ENCODE results near the gene CBX3.

Gene CBX3

DNA sequence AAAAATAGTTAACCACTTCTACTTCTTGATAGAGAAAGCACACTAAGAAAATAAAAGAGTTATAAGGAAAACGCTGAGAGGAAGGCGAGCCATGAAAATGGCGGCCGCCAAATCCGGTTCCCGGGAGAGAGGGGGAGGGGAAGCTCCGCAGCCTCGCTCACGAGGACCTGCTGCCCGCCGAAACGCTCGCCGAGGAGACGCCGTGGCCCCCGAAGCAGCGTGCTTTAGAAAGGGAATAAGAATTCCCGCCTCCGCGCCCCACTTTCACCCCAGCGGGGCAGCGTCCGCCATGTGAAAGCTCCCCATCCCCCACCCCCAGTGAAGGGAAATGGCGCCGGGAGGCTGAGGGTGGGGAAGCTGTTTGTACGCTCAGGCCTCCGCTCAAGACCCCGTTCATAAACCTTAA is 1.5 kb upstream of the CBX3 start:
- peaks cover 49% of the 10 kb centered on the region for H3K4me1 ChIP-seq (ENCODE audit: insufficient read depth, low read length)
- peaks cover 70% of the 10 kb centered on the region for H4K20me1 ChIP-seq (ENCODE audit: insufficient read depth, low read length)
- H3K4me2 ChIP-seq (ENCODE audit: insufficient read depth, low read length) = peak overlapping the region; percentile 72
- H3K27me3 ChIP-seq (ENCODE audit: insufficient read depth, low read length, poor library complexity) = no peaks in the 10 kb centered on the region
- peak overlapping the region; percentile 89 for H3K27ac ChIP-seq (ENCODE audit: low read length)
- peaks cover 90% of the 10 kb centered on the region for H3K79me2 ChIP-seq (ENCODE audit: insufficient read depth, low read length)
- peak overlapping the region; percentile 84 for H3K9ac ChIP-seq (ENCODE audit: low read depth, low read length)
- DNase-seq (peak; percentile 78), ATAC-seq (ENCODE audit: insufficient read depth, low read depth) (peak; percentile 31)
- H3K4me3 ChIP-seq (ENCODE audit: low read depth in 1 of 2, low read length in 2 of 2) = peak overlapping the region; percentile 61 to 97
- 0 out of 2 replicates have a peak overlapping the region, but pooled peaks have one; percentile 26 for H2AFZ ChIP-seq (ENCODE audit: low read depth, low read length)
- peaks cover 77% of the 10 kb centered on the region for H3K36me3 ChIP-seq (ENCODE audit: insufficient read depth, low read length)
- no peaks in the 10 kb centered on the region for H3K9me3 ChIP-seq (ENCODE audit: insufficient read depth, low read length, severe bottlenecking)
- TF ChIP-seq, protein P1, sequence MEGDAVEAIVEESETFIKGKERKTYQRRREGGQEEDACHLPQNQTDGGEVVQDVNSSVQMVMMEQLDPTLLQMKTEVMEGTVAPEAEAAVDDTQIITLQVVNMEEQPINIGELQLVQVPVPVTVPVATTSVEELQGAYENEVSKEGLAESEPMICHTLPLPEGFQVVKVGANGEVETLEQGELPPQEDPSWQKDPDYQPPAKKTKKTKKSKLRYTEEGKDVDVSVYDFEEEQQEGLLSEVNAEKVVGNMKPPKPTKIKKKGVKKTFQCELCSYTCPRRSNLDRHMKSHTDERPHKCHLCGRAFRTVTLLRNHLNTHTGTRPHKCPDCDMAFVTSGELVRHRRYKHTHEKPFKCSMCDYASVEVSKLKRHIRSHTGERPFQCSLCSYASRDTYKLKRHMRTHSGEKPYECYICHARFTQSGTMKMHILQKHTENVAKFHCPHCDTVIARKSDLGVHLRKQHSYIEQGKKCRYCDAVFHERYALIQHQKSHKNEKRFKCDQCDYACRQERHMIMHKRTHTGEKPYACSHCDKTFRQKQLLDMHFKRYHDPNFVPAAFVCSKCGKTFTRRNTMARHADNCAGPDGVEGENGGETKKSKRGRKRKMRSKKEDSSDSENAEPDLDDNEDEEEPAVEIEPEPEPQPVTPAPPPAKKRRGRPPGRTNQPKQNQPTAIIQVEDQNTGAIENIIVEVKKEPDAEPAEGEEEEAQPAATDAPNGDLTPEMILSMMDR (IDR thresholded peaks at IDR 0.05; ENCODE audit: borderline replicate concordance, extremely low read depth, low read length, poor library complexity, severe bottlenecking) = no peak
- no peak for TF ChIP-seq EZH2 (IDR thresholded peaks at IDR 0.05; ENCODE audit: borderline replicate concordance, low read depth, low read length, severe bottlenecking)

DNA sequence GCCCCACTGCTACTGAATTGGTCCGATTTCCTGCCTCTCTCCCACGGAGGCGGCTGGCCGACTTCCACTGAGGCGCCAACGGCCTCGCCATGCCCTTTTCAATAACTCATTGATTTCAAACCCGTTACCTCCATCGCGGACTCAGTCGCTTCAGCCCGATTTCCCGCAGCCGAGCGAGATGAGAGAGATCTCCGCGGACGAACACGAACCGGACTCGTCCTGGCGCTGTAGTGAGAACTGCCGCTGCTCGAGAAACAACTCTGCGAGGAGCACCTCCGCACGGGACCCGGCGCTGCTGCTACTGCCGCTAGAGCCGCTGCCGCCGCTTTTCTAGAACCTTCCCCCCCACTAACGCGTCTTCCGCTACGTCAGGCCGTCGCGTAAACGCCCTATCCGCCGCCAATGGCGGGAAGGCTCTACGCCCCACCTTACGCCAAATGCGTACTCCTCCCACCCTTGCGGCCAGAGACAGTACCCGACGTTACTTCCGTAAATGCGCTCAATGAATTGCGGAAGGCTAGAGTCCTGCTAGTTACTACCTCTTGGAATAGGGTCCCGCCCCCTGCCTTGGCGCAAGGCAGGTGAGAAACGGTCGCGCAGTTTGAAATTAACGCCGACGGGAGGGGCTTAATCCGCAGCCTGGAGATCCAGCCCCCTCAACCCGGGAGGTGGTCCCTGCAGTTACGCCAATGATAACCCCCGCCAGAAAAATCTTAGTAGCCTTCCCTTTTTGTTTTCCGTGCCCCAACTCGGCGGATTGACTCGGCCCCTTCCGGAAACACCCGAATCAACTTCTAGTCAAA is 900 bp upstream of the CBX3 start, which contains the start of gene HNRNPA2B1:
HNRNPA2B1 (minus strand) TSS at position 303 of the 803 bp plus-strand sequence; CDS start at position 134, 169 bp downstream.
- H2AFZ ChIP-seq (ENCODE audit: low read depth, low read length) = peak within 1 kb of the TSS; percentile 73

DNA sequence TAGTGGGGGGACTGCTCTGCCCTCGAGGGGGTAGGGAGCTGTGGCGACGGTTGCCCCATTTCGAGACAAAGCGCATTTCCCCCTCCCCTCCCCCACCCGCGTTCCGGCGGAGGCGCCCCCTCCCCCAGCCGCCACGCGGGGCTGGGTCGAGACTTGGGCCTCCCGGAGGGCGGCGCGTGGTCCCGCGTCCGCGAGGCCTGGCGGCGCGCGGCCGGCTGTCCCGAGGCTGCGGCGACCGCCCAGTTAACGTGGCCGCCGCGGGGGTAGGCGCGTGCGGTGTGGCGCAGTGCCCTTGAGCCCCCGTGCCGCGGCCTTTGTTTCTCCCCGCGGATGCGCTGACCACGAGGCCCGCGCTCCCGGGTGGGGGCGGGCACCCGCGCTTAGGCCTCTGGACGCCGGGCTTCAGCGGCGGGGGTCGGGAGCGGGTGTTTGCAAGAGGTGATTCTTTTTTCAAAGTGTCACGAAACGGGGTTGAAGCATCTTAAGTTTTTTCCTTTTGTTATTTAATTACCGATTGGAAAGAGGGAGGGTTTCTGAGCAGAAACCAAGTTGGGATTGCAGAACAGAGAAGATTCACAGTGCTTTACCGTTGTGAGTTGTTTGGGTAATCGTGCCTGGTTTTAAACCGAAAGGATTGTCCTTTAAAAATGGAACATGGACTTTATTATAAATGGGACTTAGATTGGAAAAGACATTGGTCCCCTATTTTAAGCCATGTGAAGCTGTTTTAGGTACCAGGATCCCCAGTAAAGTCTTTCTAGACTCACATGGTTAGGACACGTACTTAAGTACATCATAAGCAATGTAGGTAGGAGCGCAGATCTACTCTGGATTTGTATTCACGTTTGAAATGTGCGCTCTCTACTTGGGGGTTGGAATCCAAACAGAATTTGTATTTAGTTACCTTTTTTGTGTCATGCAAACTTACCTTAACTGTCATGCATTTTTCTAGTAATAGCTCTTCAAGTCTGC is 760 bp downstream of the CBX3 start:
- Histone ChIP-seq H3K4me3 (ENCODE audit: low read depth in 1 of 2, low read length in 2 of 2) (peak overlapping the region; percentile 48 to 63), H3K9ac (ENCODE audit: low read depth, low read length) (peak overlapping the region; percentile 84), H3K27me3 (ENCODE audit: insufficient read depth, low read length, poor library complexity) (no peaks in the 10 kb centered on the region), H2AFZ (ENCODE audit: low read depth, low read length) (peak overlapping the region; percentile 76), H3K4me2 (ENCODE audit: insufficient read depth, low read length) (peak overlapping the region; percentile 72), H3K4me1 (ENCODE audit: insufficient read depth, low read length) (peaks cover 46% of the 10 kb centered on the region), H3K36me3 (ENCODE audit: insufficient read depth, low read length) (peaks cover 77% of the 10 kb centered on the region), H3K27ac (ENCODE audit: low read length) (peak overlapping the region; percentile 98), H3K79me2 (ENCODE audit: insufficient read depth, low read length) (peaks cover 90% of the 10 kb centered on the region), H3K9me3 (ENCODE audit: insufficient read depth, low read length, severe bottlenecking) (no peaks in the 10 kb centered on the region), H4K20me1 (ENCODE audit: insufficient read depth, low read length) (peaks cover 70% of the 10 kb centered on the region)
- ATAC-seq (ENCODE audit: insufficient read depth, low read depth) (peak; percentile 4; the same call in 2 of the 3 replicates), DNase-seq (peak; percentile 76)
- TF ChIP-seq EZH2 (IDR thresholded peaks at IDR 0.05; ENCODE audit: borderline replicate concordance, low read depth, low read length, severe bottlenecking) = no peak
- TF ChIP-seq, protein P1 (IDR thresholded peaks at IDR 0.05; ENCODE audit: borderline replicate concordance, extremely low read depth, low read length, poor library complexity, severe bottlenecking) = no peak

More for the DNA sequence above, 900 bp upstream of the CBX3 start, which contains the start of gene HNRNPA2B1:
- no peaks in the 10 kb centered on the region for H3K9me3 ChIP-seq (ENCODE audit: insufficient read depth, low read length, severe bottlenecking)
- peaks cover 77% of the 10 kb centered on the region for H3K36me3 ChIP-seq (ENCODE audit: insufficient read depth, low read length)
- DNase-seq (peak; percentile 98), ATAC-seq (ENCODE audit: insufficient read depth, low read depth) (peak; percentile 66)
- H3K27ac ChIP-seq (ENCODE audit: low read length) = peak within 1 kb of the TSS; percentile 98
- H3K27me3 ChIP-seq (ENCODE audit: insufficient read depth, low read length, poor library complexity) = no peaks in the 10 kb centered on the region
- H3K9ac ChIP-seq (ENCODE audit: low read depth, low read length) = peak within 1 kb of the TSS; percentile 84
- H3K4me3 ChIP-seq (ENCODE audit: low read depth in 1 of 2, low read length in 2 of 2) = peak within 1 kb of the TSS; percentile 63 to 97
- peaks cover 90% of the 10 kb centered on the region for H3K79me2 ChIP-seq (ENCODE audit: insufficient read depth, low read length)
- peaks cover 49% of the 10 kb centered on the region for H3K4me1 ChIP-seq (ENCODE audit: insufficient read depth, low read length)
- H3K4me2 ChIP-seq (ENCODE audit: insufficient read depth, low read length) = peak within 1 kb of the TSS; percentile 72
- peaks cover 70% of the 10 kb centered on the region for H4K20me1 ChIP-seq (ENCODE audit: insufficient read depth, low read length)
- TF ChIP-seq EZH2 (IDR thresholded peaks at IDR 0.05; ENCODE audit: borderline replicate concordance, low read depth, low read length, severe bottlenecking) = no peak
- TF ChIP-seq, protein P1 (IDR thresholded peaks at IDR 0.05; ENCODE audit: borderline replicate concordance, extremely low read depth, low read length, poor library complexity, severe bottlenecking) = peak; percentile 3

All from DND-41 (cell line).